Breast epithelium (tissue), 3 donors: ENCODE measurements around the gene WIPI1.

Experiments
- POLR2A ChIP-seq: fragments of 450-650 bp; IDR thresholded peaks from one replicate; pipeline ENCODE4 v1.6.1; 2016; ENCODE audit warnings: antibody characterized with exemption, mild to moderate bottlenecking, moderate library complexity
- POLR2AphosphoS5 ChIP-seq, 3 donors: sonication (generic); formaldehyde crosslinking; IDR thresholded peaks; one replicate each; pipeline ENCODE4 v1.6.1; 2017; ENCODE audit warnings: antibody characterized with exemption in 3 of 3
- TF ChIP-seq, protein P1 (sequence below), 3 donors: fragments of 450-650 bp; IDR thresholded peaks; one replicate each; pipeline ENCODE4 v1.5.1; 2016 to 2017; ENCODE audit warnings: antibody characterized with exemption in 3 of 3, mild to moderate bottlenecking in 3 of 3, moderate library complexity in 3 of 3

DNA sequence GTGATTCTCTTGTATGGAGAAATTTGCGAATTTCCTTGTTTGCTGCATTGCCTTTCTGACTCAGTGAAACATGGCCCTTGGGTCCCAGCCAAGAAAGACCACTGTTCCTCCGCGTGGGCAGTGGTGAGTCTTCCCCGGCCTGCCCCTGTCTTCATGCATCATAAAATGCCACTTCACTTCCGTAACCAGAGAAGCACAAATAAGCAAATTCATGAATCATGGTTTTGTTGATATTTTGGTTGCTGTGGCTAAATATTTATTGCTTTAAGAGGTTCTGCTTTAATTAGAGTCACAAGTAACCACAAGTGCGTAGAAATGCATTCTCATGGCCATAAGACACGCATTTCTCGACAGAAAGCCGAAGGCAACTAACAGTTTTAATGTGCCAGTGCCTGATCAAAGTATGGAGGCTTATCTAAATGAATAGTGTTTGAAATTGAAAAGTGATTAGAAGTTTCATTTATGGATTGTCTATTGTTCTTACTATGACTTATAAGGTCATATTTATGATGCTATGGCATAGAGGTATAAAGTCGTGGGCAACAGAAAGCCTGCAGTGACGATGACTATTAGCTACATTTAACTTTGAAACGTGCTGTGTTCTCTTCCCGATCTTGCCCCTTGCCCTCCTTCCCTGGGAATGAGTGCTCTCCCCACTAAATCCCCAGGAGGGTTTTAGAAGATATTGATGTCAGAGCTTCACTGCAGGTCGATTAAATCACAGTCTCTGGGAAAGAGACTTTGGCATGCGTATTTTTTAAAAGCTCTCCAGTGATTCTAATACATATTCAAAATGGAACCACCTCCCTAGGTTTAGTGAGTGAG is 76.0 kb downstream of the WIPI1 start:
- TF ChIP-seq POLR2A (no peak), POLR2AphosphoS5 (IDR thresholded peaks at IDR 0.05) (peak in 2 of 3 donors; percentile 43 to 56)
- TF ChIP-seq, protein P1, sequence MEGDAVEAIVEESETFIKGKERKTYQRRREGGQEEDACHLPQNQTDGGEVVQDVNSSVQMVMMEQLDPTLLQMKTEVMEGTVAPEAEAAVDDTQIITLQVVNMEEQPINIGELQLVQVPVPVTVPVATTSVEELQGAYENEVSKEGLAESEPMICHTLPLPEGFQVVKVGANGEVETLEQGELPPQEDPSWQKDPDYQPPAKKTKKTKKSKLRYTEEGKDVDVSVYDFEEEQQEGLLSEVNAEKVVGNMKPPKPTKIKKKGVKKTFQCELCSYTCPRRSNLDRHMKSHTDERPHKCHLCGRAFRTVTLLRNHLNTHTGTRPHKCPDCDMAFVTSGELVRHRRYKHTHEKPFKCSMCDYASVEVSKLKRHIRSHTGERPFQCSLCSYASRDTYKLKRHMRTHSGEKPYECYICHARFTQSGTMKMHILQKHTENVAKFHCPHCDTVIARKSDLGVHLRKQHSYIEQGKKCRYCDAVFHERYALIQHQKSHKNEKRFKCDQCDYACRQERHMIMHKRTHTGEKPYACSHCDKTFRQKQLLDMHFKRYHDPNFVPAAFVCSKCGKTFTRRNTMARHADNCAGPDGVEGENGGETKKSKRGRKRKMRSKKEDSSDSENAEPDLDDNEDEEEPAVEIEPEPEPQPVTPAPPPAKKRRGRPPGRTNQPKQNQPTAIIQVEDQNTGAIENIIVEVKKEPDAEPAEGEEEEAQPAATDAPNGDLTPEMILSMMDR (IDR thresholded peaks at IDR 0.05), result no peak
